Neural progenitor cell (in vitro differentiated cells): Measurements from ENCODE around the gene EEF2K. TPM values are rescaled to one million over a fixed set of nuclear protein-coding genes. Genes with fewer than 3 reads are reported as not detected.

Experiments used
- DNase-seq: peaks from one replicate; pipeline ENCODE4 v3.0.0-alpha.2; 2016; ENCODE audit warnings: low spot score
- H2AFZ ChIP-seq: fragments of 200-600 bp; sonication (generic); replicated peaks from 2 replicates; pipeline ENCODE4 v1.6.1; 2016; ENCODE audit warnings: antibody characterized with exemption
- H3F3A ChIP-seq: fragments of 200-600 bp; sonication (generic); 2 replicates; pipeline ENCODE4 v1.6.1; 2016; ENCODE audit warnings: antibody characterized with exemption, low read depth
- H3K27ac ChIP-seq: fragments of 200-600 bp; sonication (generic); 2 replicates; pipeline ENCODE4 v1.5.1; 2016; ENCODE audit warnings: mild to moderate bottlenecking
- H3K27me3 ChIP-seq: fragments of 200-600 bp; sonication (generic); 2 replicates; pipeline ENCODE4 v1.6.1; 2016; ENCODE audit warnings: mild to moderate bottlenecking, moderate library complexity
- H3K36me3 ChIP-seq: fragments of 200-600 bp; sonication (generic); 2 replicates; pipeline ENCODE4 v1.5.1; 2016
- H3K4me1 ChIP-seq: fragments of 200-600 bp; sonication (generic); 2 replicates; pipeline ENCODE4 v1.6.1; 2016; ENCODE audit warnings: mixed run types
- H3K4me2 ChIP-seq: fragments of 200-600 bp; sonication (generic); 2 replicates; pipeline ENCODE4 v1.6.1; 2016
- H3K4me3 ChIP-seq: fragments of 200-600 bp; sonication (generic); 2 replicates; pipeline ENCODE4 v1.5.1; 2016
- H3K79me2 ChIP-seq: fragments of 200-600 bp; sonication (generic); 2 replicates; pipeline ENCODE4 v1.6.1; 2016; ENCODE audit warnings: low read depth
- H3K9ac ChIP-seq: fragments of 200-600 bp; sonication (generic); 2 replicates; pipeline ENCODE4 v1.6.1; 2016
- H3K9me3 ChIP-seq: fragments of 200-600 bp; sonication (generic); 2 replicates; pipeline ENCODE4 v1.5.1; 2016; ENCODE audit warnings: low read depth
- H4K20me1 ChIP-seq: fragments of 200-600 bp; sonication (generic); 2 replicates; pipeline ENCODE4 v1.6.1; 2016; ENCODE audit warnings: low read depth
- H3K27ac Mint-ChIP-seq: 3 replicates; pipeline ENCODE4 v1.8.0; 2021; ENCODE audit warnings: mixed read lengths
- H3K27me3 Mint-ChIP-seq: 2 replicates; pipeline ENCODE4 v1.8.0; 2022; ENCODE audit warnings: low read depth, mild to moderate bottlenecking, inconsistent platforms, moderate library complexity, mixed read lengths; ENCODE audit not compliant: insufficient read depth
- H3K36me3 Mint-ChIP-seq: 3 replicates; pipeline ENCODE4 v1.8.0; 2021; ENCODE audit warnings: mixed read lengths
- H3K4me1 Mint-ChIP-seq: 3 replicates; pipeline ENCODE4 v1.8.0; 2021; ENCODE audit warnings: mixed read lengths
- H3K4me3 Mint-ChIP-seq: 3 replicates; pipeline ENCODE4 v1.8.0; 2021; ENCODE audit warnings: mild to moderate bottlenecking, moderate library complexity, mixed read lengths
- H3K9me3 Mint-ChIP-seq: 3 replicates; pipeline ENCODE4 v1.8.0; 2020; ENCODE audit warnings: mixed read lengths
- EZH2 ChIP-seq: fragments of 200-600 bp; sonication (generic); IDR thresholded peaks from 2 replicates; pipeline ENCODE4 v1.6.1; 2017; ENCODE audit warnings: antibody characterized with exemption, mild to moderate bottlenecking, moderate library complexity
- EZH2phosphoT487 ChIP-seq: fragments of 200-600 bp; sonication (generic); IDR thresholded peaks from 2 replicates; pipeline ENCODE4 v1.6.1; 2017; ENCODE audit warnings: antibody characterized with exemption
- total RNA-seq: library from RNA; depleted of rRNA; stranded (reverse); fragments of >200 nt; gene quantifications from 2 replicates; pipeline ENCODE4 v1.2.3, GENCODE V29; 2015; ENCODE audit warnings: low replicate concordance
- TF ChIP-seq, protein P1 (sequence below): fragments of 200-600 bp; sonication (generic); IDR thresholded peaks from 2 replicates; pipeline ENCODE4 v1.5.1; 2017; ENCODE audit warnings: antibody characterized with exemption, mild to moderate bottlenecking

EEF2K gene
- total RNA-seq, 1 donor from 2014 or later = 9.0 TPM

- H3K4me1 ChIP-seq = peaks cover 5% of the 10 kb centered on the region
- H3F3A ChIP-seq = no peaks in the 10 kb centered on the region
- H3K9ac ChIP-seq = no peak overlapping the region
- no peak for DNase-seq
- H3K9me3 ChIP-seq = no peaks in the 10 kb centered on the region
- peaks cover 5% of the 10 kb centered on the region for H3K36me3 Mint-ChIP-seq
- H3K27me3 ChIP-seq = no peaks in the 10 kb centered on the region
- no peak overlapping the region for H3K4me3 Mint-ChIP-seq
- no peaks in the 10 kb centered on the region for H3K36me3 ChIP-seq
- no peak overlapping the region for H2AFZ ChIP-seq
- H3K27ac ChIP-seq = no peak overlapping the region
- H3K79me2 ChIP-seq = no peaks in the 10 kb centered on the region
- H4K20me1 ChIP-seq = no peaks in the 10 kb centered on the region
- TF ChIP-seq, protein P1, sequence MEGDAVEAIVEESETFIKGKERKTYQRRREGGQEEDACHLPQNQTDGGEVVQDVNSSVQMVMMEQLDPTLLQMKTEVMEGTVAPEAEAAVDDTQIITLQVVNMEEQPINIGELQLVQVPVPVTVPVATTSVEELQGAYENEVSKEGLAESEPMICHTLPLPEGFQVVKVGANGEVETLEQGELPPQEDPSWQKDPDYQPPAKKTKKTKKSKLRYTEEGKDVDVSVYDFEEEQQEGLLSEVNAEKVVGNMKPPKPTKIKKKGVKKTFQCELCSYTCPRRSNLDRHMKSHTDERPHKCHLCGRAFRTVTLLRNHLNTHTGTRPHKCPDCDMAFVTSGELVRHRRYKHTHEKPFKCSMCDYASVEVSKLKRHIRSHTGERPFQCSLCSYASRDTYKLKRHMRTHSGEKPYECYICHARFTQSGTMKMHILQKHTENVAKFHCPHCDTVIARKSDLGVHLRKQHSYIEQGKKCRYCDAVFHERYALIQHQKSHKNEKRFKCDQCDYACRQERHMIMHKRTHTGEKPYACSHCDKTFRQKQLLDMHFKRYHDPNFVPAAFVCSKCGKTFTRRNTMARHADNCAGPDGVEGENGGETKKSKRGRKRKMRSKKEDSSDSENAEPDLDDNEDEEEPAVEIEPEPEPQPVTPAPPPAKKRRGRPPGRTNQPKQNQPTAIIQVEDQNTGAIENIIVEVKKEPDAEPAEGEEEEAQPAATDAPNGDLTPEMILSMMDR = no peak
- TF ChIP-seq EZH2 (no peak), EZH2phosphoT487 (no peak)
- H3K27ac Mint-ChIP-seq = no peak overlapping the region
- no peak overlapping the region for H3K4me3 ChIP-seq
- H3K4me1 Mint-ChIP-seq = peaks cover 8% of the 10 kb centered on the region
- no peak overlapping the region for H3K4me2 ChIP-seq
- peaks cover 2% of the 10 kb centered on the region for H3K9me3 Mint-ChIP-seq
- H3K27me3 Mint-ChIP-seq = no peaks in the 10 kb centered on the region
Measured at GRCh38 chr16:22265351-22265750, 59.3 kb downstream of the EEF2K start.

GRCh38 chr16:22266546-22266945, 60.5 kb downstream of the EEF2K start:
- Histone ChIP-seq H3K36me3 (no peaks in the 10 kb centered on the region), H3F3A (no peaks in the 10 kb centered on the region), H3K27ac (no peak overlapping the region), H3K79me2 (no peaks in the 10 kb centered on the region), H2AFZ (no peak overlapping the region), H3K9me3 (no peaks in the 10 kb centered on the region), H3K27me3 (no peaks in the 10 kb centered on the region), H3K4me1 (peaks cover 5% of the 10 kb centered on the region), H3K9ac (no peak overlapping the region), H3K4me2 (no peak overlapping the region), H3K4me3 (no peak overlapping the region), H4K20me1 (no peaks in the 10 kb centered on the region)
- no peak overlapping the region for H3K4me3 Mint-ChIP-seq
- no peaks in the 10 kb centered on the region for H3K9me3 Mint-ChIP-seq
- DNase-seq = no peak
- H3K27ac Mint-ChIP-seq = no peak overlapping the region
- TF ChIP-seq EZH2phosphoT487 (no peak), EZH2 (no peak)
- TF ChIP-seq, protein P1 = no peak
- no peaks in the 10 kb centered on the region for H3K27me3 Mint-ChIP-seq
- peaks cover 8% of the 10 kb centered on the region for H3K4me1 Mint-ChIP-seq
- H3K36me3 Mint-ChIP-seq = no peaks in the 10 kb centered on the region

GRCh38 chr16:22267764-22268163, 61.7 kb downstream of the EEF2K start:
- TF ChIP-seq, protein P1 = no peak
- TF ChIP-seq EZH2 = no peak
- no peak for TF ChIP-seq EZH2phosphoT487
- Histone ChIP-seq H3K27me3 (no peaks in the 10 kb centered on the region), H3F3A (no peaks in the 10 kb centered on the region), H3K4me3 (no peak overlapping the region), H3K4me1 (peaks cover 5% of the 10 kb centered on the region), H3K27ac (no peak overlapping the region), H3K36me3 (no peaks in the 10 kb centered on the region), H3K9ac (no peak overlapping the region), H3K4me2 (no peak overlapping the region), H3K79me2 (no peaks in the 10 kb centered on the region), H2AFZ (no peak overlapping the region), H3K9me3 (no peaks in the 10 kb centered on the region), H4K20me1 (no peaks in the 10 kb centered on the region)
- DNase-seq = no peak
- Mint-ChIP-seq H3K27me3 (no peaks in the 10 kb centered on the region), H3K9me3 (no peaks in the 10 kb centered on the region), H3K36me3 (no peaks in the 10 kb centered on the region), H3K4me3 (no peak overlapping the region), H3K4me1 (peaks cover 8% of the 10 kb centered on the region), H3K27ac (no peak overlapping the region)
